Measurements from ENCODE around the gene RPN2. TPM values are rescaled to one million over a fixed set of nuclear protein-coding genes. Genes with fewer than 3 reads are reported as not detected.

RPN2 gene
- polyA plus RNA-seq, 10 donors = 135 to 211 (median 166) TPM

GRCh38 chr20:37209193-37209592 lies 30.1 kb downstream of the RPN2 start:
- no peak for DNase-seq

GRCh38 chr20:37209661-37210314 lies 30.7 kb downstream of the RPN2 start:
- no peak for DNase-seq

GRCh38 chr20:37218441-37218840 lies 39.3 kb downstream of the RPN2 start:
- no peak for DNase-seq

GRCh38 chr20:37218976-37219375 lies 39.8 kb downstream of the RPN2 start:
- no peak for DNase-seq

DNA sequence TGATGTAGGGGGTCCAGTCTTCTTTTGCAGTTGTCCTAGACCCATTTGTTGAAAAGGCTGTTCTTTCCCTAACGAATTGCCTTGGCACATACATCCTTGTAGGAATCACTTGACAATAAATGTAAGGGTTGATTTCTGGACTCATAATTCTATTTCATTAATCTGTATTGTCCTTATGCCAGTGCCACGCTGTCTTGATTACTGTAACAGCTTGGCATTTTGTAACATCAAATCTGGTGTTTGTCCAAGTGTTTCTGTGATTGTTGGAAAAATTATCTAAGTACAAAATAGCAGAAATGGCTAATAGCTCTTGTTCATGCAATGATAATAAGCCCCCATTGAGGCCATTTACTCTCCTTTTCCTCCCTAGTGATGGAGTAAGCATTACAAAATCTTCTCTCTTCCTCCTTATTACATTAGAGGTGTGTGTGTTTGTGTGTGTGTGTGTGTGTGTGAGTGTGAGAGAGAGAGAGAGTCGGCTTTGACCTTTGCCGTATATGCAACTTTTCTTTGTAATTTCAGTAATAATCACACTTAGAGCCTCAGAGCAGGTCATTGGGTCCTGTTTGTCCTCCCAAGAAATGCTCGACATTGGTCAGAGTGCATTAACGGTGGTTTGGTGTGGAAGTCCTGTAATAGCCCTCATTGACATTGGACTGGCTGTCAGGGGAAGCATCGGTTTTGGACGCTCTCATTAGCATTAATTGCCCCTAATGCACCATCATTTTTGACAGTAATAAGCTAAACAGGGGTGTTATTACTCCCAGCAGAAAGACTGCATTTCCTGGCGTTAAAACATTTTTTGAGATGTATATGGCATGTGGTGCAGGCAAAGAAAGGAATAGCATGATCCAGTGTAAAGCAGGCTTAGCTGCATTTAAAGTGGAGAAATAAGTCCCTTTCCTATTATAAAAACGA lies 40.9 kb downstream of the RPN2 start:
- no peak for DNase-seq

DNA sequence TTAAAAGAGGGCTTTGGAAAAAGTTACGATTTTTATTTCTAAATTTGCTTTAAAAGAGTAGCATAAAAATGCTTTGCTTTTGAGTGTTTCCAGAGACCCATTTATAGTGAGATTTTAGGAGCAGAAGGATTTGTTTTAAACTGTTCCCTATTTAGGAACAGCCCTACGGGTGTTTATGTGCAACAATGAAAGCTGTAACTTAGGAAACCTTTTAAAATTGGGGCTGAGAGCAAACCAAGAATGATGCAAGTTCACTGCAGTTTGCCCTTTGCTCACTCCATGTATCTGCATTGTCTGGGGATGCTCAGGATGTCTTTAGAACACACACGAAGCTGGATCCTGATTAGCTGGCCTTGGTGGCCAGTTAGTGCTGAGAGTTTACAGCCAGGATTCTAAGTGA lies 41.6 kb downstream of the RPN2 start:
- DNase-seq = peak in 2 of 3 donors; percentile 24 to 34

DNA sequence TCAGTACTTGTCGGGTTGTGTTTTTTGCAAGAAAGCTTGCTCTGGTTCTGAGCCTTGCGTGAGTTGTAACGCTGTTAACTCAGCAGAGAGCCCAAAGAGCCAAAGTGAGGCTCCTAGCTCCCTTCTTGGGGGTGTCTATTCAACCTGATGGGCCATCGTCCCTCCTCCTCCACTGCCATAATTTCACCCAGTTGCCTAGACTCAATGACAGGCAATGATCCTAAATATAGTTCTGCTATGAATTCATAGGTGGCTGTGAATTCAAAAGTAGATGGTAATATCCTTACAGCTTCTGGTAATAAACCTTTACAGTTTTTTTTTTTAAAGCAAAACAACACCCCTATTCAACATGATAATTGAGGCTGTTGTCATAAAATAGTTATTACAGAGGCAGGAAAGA lies 43.0 kb downstream of the RPN2 start:
- no peak for DNase-seq

DNA sequence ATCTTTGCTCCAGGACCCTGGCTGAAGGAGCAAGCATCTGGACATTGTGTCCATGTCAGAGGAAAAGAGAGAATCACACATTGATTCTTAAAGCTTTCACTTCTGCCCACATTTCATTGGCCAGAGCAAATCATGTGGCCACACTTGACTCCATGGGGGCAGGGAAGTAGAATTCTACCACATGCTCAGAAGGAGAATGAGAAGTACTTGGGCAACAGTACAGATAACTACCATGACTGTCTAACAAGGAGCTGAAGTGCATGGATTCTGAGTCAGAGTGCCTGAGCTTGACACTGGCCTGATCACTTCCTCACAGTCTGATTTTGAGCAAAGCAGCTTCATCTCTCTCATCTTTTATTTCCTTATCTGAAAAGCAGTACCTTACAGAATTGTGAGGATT lies 43.9 kb downstream of the RPN2 start:
- peak in 1 of 3 donors; percentile 54 for DNase-seq

- no peak for DNase-seq
Observed at GRCh38 chr20:37225146-37225545, 46.0 kb downstream of the RPN2 start.

- DNase-seq = peak; percentile 49 to 83 (median 65)
Observed at GRCh38 chr20:37226889-37227288, 47.8 kb downstream of the RPN2 start.

DNA sequence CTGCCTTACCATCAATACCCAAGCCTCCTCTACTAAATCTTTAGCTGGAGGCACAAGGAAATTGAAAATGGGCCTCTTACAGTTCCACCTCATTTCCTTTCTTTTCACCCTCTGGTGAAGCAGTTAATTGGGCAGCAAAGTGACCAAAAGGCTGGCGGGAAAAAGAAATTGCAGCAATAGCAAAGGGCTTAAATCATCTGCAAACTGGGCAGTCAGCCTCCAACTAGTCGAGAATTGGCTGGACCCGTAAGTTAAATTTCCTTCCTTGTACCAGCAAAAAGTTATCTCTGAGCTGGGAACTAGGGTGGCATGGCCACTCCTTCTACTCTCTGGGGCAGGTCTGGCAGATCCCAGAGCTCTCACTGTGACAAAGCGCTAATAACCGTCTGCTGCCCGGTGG lies 49.0 kb downstream of the RPN2 start:
- DNase-seq = no peak

- DNase-seq = no peak
Observed at GRCh38 chr20:37228656-37229055, 49.5 kb downstream of the RPN2 start.

DNA sequence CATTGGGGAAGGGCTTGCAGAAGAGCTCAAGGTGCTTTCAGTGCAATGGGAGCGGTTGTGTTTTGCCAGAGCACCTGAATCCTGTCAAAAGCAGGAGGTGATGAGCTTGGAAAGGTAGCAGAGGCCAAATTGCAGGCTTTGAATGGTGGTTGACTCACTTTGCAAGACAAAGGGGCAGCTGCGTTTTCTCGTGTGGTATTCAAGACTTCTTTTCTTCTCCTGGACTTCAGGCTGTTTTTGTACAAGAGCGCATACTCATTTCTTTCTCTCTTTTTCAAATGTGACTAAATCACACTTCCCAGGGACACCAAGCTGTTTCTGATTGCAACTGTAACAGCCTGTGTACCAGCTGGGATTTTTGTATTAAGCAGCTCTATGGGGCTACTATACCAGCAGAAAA lies 50.2 kb downstream of the RPN2 start:
- DNase-seq = no peak

GRCh38 chr20:37230200-37230599 lies 51.1 kb downstream of the RPN2 start:
- no peak for DNase-seq

- peak; percentile 46 to 64 (median 58) for DNase-seq
Observed at GRCh38 chr20:37231947-37232630, 53.0 kb downstream of the RPN2 start.

GRCh38 chr20:37233548-37234253 lies 54.6 kb downstream of the RPN2 start:
- peak in 1 of 3 donors; percentile 35 for DNase-seq

- no peak for DNase-seq
Observed at GRCh38 chr20:37234254-37234581, 55.1 kb downstream of the RPN2 start.

- DNase-seq = no peak
Observed at GRCh38 chr20:37235065-37235464, 55.9 kb downstream of the RPN2 start.

- DNase-seq = no peak
Observed at GRCh38 chr20:37236462-37236861, 57.3 kb downstream of the RPN2 start.

- no peak for DNase-seq
Observed at GRCh38 chr20:37237656-37238055, 58.5 kb downstream of the RPN2 start.

DNA sequence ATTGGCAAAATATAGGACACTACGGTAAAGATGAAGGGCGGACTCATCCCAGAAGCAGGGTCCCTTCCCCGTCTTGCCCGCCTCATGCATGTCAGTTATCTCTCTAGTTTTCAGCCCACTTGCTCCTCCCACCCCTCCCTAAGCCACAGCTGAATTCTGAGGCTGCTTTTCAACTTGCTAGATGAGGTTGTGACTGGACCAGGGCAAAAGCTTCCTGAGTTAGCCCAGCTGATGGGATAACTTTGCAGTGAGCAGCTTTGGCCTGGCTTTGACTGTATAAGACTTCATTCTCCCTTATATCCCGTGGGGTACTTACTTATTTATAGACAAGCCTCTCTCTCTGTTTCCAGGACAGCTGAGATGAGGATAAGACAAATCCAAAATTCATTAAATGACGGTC lies 59.3 kb downstream of the RPN2 start:
- DNase-seq = peak in 1 of 3 donors; percentile 15

DNA sequence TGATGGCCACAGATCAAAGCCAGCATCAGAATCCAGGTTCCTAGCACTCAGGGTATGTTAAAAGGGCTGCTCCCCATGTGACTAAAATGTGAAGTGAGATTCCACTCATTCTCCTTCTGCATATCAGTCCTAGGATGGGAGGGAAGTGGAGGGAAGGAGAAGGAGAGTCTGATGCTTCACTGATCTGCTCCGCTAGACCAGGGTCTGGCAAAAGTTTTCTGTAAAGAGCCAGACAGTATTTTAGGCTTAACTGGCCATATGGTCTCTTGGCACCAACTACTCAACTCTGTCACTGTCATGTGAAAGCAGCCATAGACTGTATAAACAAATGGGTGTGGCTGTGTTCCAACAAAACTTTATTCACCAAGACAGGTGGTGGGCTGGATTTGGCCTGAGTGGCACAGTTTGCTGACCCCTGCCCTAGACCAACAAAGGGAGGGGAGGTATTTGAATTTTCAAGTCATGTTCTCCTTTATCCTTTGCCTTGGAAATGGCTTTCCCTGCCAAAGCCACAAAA lies 59.9 kb downstream of the RPN2 start:
- peak; percentile 61 to 84 (median 77) for DNase-seq

Data from muscle of back (tissue), 11 donors.